OCI-M1 (cell line): Measurements from ENCODE around the gene ZC3H10.
"Not testable (repeated sequence)": the region's sequence is repeated elsewhere in the genome, so short reads cannot be mapped to it uniquely, and the experiment has no call there.

Experiments
- DNase-seq: peaks from one replicate; lab custom pipeline; 2025; lab: John Stamatoyannopoulos, UW

The ZC3H10 gene

DNA sequence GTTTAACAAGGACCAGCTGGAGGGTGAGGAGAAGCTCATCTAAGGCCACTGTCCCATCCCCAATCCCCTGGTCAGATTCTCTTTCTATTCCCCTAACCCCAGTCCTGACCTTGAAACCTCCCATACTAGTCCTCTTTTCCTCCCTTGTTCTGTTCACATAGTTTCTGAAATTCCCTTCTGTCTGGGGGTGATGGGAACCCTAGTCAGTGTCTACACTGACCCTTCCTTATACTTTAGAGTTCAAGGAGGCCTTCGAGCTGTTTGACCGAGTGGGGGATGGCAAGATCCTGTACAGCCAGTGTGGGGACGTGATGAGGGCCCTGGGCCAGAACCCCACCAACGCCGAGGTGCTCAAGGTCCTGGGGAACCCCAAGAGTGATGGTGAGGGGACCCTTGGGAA is 36.8 kb downstream of the ZC3H10 start:
- no peak for DNase-seq

DNA sequence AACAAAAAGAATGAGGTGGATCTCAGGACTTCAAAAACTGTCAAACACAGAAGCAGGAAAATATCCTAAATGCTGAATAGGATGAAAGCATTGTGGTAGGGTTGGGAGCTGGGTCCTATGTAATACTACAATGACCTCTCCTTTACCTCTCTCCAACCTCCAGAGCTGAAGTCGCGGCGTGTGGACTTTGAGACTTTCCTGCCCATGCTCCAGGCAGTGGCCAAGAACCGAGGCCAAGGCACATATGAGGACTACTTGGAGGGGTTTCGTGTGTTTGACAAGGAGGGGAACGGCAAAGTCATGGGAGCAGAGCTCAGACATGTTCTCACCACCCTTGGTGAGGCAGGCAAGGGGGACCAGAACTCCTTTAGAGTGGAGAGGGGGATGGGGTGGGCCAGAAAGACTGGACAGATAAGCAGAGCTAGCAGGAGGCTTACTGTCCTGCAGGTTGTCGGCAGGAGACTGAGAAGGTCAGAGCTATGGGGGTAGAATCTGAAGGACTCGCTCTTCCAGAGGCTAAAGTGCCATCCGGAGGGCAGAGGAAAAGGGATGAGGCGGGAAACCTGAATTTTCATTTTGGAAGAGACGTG is 37.3 kb downstream of the ZC3H10 start:
- DNase-seq = no peak

DNA sequence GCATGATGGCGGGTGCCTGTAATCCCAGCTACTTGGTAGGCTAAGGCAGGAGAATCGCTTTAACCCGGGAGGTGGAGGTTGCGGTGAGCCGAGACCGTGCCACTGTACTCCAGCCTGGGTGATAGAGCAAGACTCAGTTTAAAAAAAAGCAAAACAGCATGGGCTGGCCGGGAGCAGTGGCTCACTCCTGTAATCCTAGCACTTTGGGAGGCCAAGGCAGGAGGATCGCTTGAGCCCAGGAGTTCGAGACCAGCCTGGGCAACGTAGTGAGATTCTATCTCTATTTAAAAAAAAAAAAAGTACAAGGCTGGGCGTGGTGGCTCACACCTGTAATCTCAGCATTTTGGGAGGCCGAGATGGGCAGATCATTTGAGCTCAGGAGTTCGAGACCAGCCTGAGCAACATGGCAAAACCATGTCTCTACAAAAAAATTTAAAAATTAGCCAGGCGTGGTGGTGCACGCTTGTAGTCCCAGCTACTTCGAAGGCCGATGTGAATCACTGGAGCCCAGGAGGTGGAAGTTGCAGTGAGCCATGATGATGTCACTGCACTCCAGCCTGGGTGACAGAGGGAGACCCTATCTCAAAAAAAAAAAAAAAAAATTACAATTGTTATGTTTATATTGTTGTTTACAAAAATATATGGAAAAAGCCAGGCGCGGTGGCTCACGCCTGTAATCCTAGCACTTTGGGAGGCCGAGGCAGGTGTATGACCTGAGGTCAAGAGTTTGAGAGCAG is 38.6 kb downstream of the ZC3H10 start:
- not testable (repeated sequence) for DNase-seq

DNA sequence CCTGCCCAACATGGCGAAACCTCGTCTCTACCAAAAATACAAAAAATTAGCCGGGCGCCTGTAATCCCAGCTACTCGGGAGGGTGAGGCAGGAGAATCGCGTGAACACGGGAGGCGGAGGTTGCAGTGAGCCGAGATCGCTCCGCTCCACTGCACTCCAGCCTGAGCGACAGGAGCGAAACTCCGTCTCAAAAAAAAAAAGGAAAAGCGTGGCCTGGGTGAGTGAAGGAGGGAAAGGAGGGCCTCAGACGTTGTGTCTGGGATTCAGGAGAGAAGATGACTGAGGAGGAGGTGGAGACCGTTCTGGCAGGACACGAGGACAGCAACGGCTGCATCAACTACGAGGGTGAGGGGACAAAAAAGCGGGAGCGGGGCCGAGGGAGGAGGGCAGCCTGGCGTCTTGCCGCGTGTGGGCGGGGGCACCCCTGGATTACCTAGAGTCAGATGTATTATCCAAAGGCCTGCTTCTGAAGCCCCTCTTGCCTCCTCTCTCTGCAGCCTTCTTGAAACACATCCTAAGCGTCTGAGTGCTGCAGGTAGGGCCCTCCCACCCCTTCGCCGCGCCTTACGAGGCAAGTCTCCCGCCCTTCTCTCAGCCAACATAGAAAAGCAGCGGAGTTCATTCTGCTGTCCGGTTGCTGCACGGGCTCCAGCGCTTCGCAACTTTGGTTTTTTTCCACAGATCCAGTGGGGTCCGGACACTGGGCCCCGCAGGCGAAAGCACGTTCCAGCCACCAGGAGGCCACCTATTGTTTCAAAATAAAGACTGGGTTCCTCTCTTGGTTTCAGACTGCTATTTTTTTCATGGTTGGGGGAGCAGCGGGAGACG is 39.3 kb downstream of the ZC3H10 start:
- peak; percentile 91 for DNase-seq

DNA sequence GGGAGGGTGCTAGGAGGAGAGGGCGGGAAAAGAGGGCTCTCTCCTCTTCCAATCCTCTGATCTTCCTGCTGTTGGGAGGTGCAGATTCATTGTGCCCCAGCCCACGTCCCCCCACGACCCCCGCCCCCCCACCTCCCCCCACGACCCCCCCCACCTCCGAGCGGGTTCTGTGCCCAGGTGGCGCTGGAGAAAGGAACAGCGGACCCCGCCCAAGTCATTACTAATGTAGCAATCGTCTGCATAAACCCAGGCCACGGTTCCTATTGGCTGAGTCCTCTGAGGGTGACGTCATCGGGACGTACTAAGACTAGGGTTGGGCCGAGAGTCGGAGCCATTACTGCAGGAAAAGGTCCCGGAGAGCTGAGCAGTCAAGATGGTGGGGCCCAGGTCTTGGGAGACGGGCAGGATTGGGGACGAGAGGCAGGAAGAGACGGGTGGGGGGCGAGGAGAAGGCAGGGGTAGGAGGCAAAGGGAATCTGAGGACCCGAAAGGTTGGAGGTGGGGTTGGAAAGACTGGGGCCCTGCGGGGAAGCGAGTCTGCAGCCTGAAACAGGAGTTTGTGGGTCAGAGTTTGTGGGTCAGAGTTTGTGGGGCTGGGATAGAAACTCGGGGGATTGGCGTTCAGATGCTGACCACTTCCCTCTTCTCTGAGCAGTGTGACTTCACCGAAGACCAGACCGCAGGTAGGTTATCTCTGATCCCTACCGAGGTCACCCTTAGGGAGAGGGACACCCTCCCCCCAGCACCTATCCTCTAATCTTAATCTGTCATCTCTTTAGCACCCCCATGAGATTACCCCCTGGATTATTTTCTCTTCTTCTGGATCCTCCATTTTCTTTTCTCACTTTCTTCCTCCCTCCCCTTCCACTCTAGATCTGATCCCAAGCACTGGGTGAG is 40.2 kb downstream of the ZC3H10 start, which contains the start of gene MYL6:
Gene MYL6, plus strand, starts transcription at position 331 of the 897 bp plus-strand sequence. Its CDS starts 43 bp downstream, at position 374.
- peak; percentile 98 for DNase-seq

DNA sequence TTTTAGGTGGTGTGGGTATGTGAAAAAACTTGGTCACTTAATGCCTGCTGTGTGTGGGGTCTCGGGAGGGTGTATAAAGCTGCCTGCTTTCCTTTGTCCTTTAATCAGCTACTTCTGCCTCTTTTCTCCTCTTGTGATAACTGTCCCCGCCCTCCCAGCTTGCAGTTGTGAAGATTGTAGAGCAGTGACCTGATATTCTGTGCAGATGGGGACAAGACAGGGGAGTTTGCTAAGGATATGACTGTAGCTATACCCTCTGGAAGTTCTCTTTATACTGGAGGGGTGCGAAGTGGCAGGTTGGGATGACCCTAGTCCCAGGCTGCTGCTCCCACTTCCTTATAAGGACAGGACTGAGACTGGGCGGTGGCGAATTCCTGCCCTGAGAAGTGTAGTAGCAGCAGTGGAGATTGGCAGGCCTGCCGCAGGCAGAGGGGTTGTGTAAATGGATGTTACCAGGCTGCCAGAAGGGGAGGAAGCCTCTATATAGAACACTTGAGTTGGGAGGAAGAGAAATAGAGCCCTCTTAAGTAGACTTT is 40.9 kb downstream of the ZC3H10 start:
- peak; percentile 82 for DNase-seq

DNA sequence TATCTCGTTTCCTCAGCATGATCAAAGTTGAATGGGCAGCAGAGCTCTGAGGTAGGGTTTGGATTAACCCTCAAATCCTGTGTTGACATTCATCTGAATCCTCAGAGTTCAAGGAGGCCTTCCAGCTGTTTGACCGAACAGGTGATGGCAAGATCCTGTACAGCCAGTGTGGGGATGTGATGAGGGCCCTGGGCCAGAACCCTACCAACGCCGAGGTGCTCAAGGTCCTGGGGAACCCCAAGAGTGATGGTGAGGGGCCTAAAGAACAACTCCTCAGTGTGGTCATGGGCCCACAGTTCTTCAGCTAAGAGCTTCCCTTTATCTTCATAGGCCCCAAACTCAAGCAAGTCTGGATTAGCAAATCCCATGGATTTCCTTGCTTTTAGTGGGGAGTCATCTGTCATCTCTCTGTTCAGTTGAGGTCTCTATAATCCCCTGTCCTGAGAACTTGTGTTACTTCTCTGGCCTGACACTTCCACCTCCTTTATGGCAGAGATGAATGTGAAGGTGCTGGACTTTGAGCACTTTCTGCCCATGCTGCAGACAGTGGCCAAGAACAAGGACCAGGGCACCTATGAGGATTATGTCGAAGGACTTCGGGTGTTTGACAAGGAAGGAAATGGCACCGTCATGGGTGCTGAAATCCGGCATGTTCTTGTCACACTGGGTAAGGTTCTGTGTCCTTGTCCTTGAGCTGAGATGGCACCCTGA is 41.6 kb downstream of the ZC3H10 start:
- DNase-seq = no peak

DNA sequence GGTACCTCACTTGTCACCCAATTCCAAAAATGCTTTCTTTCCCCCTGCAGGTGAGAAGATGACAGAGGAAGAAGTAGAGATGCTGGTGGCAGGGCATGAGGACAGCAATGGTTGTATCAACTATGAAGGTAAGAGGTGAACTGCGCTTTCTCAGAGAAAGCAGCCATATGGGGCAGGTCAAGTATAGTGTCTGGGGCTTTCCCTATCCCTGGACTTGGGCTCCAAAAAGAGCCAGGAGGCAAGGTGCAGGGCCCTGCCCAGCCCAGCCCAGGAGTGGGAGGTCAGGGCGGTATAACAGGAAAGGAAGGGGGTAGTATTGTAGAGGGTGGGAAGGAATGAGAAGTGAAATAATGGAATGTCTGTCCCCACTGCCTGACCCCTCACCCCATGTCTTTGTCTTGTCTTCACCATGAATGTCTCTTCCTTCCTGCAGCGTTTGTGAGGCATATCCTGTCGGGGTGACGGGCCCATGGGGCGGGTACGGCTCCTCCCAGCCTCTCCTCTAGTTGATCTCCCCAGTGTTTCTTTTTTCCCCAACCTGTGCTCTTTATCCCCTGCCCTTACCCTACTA is 42.2 kb downstream of the ZC3H10 start:
- no peak for DNase-seq

DNA sequence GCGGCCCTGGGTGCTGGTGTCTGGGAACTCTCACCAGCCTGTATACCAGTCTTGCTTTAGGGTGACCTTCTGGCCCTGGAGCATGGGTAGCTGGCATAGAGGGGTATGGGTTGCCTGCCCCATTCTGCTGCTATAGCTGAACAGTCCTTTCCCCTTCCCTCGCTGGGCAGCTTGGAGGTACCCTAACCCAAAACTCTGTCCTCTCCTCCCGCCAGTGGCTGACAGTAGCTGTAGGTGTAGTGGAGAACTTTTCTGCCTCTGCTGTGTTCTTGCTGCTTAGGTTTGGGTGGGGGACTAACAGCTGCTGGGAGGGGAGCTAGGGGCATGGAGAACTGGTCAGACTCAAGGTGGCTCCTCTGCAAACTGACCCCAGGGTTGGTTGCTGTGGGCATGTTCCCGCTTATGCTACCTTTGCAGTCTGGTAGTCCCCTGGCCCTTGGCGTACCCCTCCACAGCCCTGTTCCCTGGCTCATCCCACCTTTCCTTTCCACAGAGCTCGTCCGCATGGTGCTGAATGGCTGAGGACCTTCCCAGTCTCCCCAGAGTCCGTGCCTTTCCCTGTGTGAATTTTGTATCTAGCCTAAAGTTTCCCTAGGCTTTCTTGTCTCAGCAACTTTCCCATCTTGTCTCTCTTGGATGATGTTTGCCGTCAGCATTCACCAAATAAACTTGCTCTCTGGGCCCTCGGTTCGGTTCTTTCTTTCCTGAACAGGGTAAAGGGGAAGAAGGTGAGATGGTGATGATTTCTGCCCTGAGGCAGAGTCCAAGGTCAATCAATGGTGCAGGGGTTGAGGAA is 43.0 kb downstream of the ZC3H10 start:
- DNase-seq = no peak

DNA sequence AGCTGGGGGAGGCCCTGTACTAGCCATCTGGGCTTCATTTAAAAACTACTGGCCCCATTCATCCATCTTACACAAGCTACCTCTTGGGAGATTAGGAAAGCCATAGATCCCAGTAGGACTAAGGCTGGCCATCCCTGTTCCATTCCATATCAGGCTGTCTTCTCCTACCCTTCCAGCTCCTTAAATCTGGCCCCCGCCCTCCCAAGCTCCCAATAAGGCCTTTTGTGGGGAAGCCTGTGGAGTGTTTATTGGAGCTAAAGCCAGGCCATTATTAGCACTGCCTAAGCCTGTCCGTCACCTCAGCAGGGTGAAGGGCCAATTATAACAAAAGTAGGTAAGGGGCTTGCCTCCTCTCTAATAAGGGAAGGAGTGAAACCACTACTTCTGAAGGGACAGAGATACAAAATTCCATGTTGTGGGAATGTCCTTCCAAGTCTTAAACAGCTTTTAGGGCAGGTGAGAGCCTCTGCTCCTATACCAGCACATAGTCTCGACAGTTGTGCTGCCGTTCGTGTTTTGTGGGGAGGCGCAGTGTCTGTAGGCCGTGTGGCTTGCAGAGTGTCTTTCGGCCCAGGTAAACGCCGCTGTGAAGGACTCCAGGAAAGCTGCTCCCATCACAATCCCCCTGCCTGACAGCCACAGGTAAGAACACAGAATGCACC is 43.8 kb downstream of the ZC3H10 start:
- DNase-seq = no peak

DNA sequence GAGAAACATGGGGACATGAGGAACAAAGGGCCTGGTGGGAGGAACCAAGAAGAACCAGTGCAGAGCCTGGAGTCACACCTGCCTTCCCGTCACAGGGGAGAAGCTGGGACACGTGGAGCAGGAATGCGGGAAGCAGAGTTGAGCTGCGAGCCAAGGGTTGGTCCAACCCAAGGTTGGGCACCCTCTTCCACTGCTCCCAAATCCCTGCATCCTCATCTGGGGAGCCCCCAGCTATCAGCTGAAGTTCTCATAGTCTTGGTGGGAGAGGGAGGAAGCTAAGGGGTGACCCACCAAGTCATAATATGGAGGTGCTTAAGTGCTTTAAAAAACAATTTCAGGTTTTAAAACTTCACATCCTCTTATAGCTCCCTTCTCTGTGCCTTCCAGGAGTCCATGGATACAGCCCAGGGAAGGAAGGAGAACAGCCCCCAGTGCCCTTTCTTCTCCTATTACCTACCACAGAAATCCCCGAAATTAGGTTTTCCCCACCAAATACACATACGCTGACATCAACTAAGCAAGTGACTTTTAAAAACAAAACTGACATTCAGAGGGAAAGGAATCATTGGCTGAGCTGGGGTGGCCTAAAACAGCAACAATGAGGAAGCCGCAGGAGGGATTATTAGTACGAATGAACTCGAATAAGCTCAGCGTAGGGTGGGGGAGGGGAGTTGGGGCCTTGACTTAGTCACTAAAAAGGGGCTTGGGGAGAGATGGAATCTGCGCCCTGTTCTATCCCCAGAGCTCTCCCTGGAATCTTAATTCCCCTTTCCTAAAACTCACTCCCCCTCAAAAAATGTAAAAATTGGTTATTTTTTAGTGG is 44.6 kb downstream of the ZC3H10 start:
- no peak for DNase-seq

DNA sequence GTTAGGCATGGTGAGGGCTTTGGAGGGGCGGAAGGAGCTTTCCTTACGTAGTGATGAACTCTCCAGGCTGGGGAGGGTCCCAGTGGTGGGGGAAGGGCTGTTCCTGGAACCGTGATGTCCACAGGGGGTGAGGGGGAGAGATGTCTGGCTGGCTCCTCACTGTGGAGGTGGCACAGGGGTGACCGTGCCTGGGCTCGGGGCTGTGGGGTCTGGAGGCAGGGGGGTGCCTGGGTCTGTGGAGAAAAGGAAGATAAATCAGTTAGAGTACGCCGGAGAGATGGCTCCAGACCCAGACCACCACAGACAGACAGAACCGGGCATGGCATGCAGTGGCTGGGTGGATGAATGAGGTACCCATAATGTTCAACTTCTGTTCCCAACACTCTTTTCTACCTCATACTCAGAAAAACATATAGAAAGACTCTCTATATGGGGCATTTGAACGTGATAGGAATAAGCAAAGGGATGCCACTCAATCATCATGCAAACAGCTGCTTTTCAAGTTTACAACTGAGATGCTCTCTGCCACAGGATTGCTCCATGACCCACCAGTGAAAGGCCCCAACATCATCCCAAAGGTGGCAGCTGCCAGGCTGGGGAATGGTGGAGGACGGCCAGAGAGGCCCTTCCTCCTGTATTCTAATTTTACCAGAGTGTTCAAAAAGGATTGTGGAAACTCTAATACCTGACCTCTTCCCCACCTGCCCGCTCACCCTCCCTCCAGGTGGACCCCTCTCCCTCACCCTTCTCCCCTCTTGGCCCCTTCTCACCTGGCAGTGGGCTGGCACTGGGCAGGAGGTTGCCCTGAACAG is 45.7 kb downstream of the ZC3H10 start:
- DNase-seq = no peak

DNA sequence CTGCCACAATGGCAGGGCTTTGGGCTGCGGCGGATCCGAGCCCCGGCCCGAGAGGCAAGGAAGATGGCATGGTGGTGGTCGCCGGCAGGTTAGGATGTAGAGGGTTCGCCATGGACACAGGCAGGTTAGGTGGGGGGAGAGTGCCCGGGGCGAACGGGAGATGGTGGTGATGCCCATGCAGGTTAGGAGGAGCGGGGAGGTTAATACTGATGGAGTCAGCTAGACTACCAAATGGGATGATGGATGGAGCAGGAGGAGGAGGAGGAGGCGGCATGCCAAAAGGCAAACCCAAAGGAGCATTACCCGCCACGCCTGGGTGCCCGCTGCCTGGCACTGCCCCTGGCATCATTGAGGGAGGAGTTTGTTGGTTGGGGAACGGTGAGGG is 46.3 kb downstream of the ZC3H10 start:
- DNase-seq = no peak

DNA sequence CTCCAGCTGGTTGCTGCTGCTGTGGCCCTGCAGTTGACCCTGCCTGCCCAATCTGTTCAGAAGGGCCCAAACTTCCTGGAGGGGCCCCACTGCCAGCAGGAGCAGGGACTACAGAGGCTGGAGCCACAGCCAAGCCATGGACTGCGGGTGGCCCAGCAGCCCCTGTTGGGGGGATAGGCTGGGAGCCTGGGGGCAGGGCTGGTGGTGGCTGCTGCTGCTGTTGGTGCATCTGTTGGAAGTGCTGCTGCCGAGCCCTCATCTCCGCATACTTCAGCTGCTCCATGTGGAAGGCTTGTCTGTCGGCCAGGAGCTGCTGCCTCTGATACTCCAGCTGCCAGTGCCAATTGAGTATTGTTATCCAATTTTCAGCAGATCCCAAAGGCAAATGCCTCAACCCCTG is 47.3 kb downstream of the ZC3H10 start:
- DNase-seq = no peak

DNA sequence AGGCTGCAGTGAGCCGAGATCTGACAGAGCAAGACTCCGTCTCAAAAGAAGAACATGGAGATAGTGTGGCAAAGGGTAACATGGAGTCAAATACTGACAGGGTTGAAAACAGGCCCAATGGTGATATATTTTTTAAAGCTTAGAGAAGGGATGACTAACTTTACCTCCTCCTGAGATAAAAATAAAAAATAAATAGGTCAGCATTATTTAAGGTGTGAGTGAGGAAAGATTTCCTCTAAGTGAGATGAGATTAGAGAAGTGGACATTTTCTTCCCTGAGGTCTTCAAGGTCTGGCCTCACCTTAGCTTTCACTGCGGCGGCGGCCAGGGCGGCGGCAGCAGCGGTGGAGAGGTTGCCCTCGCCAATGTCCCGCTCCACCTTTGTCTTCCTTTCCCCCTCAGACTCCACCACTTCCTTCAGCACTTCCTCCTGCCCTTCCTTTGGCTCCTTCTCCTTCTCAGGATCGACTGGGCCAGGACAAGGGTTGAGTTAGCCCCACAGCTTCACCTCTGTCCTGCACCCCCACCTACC is 51.2 kb downstream of the ZC3H10 start:
- no peak for DNase-seq

DNA sequence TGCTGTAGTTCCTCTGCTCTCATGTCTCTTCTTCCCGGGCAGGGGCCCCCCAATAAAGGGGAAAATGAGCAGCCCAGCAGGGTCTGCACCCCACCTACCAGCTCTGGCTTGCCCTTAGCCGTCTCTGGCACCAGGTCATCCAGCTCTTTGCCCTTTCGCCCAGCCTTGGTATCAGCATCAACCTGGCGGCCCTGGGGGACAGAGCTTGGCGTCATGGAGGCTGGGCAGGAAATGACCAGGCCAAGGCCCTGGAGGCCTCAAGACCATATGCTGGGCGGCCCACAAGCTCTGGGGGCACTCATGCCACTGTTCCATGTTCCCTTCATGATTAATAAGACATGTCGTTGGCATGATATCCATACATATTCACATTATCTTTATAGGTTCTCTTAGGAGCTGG is 54.8 kb downstream of the ZC3H10 start:
- DNase-seq = no peak
